ENCODE data around the gene SOX1. TPM values are rescaled to one million over a fixed set of nuclear protein-coding genes. Genes with fewer than 3 reads are reported as not detected.

The SOX1 gene
- total RNA-seq, 2 experiments from 2014 or later = not detected

DNA sequence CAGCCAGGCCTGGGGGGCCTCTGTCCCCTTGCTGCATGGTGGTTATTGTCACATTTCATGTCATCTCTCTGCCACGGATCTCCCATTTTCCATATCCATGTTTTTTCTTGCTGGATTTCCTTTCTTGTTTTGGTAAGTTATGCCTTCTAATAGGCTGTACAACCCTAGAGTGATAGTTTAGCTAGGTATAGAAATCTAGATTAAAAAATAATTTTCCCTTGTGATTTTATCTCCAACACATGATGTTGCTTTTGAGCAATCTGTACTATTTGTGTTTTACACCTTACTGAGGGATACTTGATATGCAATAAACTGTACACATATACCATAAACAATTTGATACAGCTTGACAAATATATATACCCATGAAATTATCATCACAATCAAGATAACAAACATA, 17.0 kb downstream of the SOX1 start:
- CTCF ChIA-PET = no interaction called here
- POLR2A ChIA-PET = no interaction called here
- ATAC-seq (no peak), DNase-seq (no peak)
- Mint-ChIP-seq H3K9me3 (peaks cover 14% of the 10 kb centered on the region), H3K36me3 (ENCODE audit: low read depth) (peaks cover 2% of the 10 kb centered on the region), H3K4me1 (ENCODE audit: low read depth) (no peaks in the 10 kb centered on the region), H3K4me3 (no peak overlapping the region), H3K27ac (no peak overlapping the region), H3K27me3 (peaks cover 17% of the 10 kb centered on the region)
- TF ChIP-seq, protein P1, sequence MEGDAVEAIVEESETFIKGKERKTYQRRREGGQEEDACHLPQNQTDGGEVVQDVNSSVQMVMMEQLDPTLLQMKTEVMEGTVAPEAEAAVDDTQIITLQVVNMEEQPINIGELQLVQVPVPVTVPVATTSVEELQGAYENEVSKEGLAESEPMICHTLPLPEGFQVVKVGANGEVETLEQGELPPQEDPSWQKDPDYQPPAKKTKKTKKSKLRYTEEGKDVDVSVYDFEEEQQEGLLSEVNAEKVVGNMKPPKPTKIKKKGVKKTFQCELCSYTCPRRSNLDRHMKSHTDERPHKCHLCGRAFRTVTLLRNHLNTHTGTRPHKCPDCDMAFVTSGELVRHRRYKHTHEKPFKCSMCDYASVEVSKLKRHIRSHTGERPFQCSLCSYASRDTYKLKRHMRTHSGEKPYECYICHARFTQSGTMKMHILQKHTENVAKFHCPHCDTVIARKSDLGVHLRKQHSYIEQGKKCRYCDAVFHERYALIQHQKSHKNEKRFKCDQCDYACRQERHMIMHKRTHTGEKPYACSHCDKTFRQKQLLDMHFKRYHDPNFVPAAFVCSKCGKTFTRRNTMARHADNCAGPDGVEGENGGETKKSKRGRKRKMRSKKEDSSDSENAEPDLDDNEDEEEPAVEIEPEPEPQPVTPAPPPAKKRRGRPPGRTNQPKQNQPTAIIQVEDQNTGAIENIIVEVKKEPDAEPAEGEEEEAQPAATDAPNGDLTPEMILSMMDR (IDR thresholded peaks at IDR 0.05) = no peak
- intact Hi-C loops (cut with micrococcal nuclease) = no loop called here

DNA sequence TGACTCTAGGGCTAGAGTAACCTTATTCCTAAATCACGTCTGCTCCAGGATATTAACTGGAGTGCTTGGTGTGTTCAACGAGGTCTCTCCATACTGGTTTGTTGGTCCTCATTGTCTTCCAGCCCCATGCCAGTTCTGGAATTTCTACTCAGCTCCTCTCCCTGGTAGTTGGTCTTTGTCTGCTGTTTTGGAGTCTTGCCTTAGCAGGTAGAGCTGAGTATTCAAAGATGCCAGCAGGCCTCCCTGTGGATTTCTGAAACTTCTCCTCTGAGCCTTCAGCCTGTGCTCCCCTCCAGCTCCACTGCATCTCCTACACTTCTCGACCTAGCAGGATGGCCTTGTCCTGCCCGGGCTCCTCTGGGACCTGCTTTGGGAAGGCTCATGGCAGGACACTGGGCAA, 25.5 kb downstream of the SOX1 start:
- Mint-ChIP-seq H3K9me3 (no peaks in the 10 kb centered on the region), H3K4me3 (no peak overlapping the region), H3K27me3 (peaks cover 19% of the 10 kb centered on the region), H3K27ac (no peak overlapping the region), H3K36me3 (ENCODE audit: low read depth) (no peaks in the 10 kb centered on the region), H3K4me1 (ENCODE audit: low read depth) (no peaks in the 10 kb centered on the region)
- POLR2A ChIA-PET = no interaction called here
- TF ChIP-seq, protein P1 (IDR thresholded peaks at IDR 0.05) = no peak
- ATAC-seq (no peak), DNase-seq (no peak)
- CTCF ChIA-PET = no interaction called here
- intact Hi-C loops (cut with micrococcal nuclease) = no loop called here

DNA sequence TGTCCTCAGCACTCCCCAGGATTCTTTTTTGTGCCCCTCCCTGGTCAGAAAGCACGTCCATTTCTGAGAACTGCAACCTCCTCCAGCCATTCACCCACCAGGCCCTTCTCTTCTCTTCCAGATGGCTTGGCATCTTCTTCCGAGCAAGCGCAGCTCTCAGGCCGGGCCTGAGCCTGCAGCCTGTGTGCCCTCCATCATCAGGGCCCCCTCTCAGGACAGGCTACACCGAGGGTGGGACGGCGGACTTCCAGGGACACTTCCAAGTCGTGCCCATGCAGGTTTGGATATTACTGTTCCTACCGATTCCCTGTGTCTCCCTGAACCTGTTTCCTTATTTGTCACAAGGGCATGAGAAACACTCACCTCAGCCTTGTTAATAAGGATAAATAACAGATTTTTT, 28.4 kb downstream of the SOX1 start:
- intact Hi-C loops (cut with micrococcal nuclease) = no loop called here
- ChIA-PET POLR2A (no interaction called here), CTCF (no interaction called here)
- H3K27ac Mint-ChIP-seq = no peak overlapping the region
- H3K27me3 Mint-ChIP-seq = peaks cover 13% of the 10 kb centered on the region
- H3K4me1 Mint-ChIP-seq (ENCODE audit: low read depth) = no peaks in the 10 kb centered on the region
- no peaks in the 10 kb centered on the region for H3K36me3 Mint-ChIP-seq (ENCODE audit: low read depth)
- ATAC-seq = no peak
- TF ChIP-seq, protein P1 (IDR thresholded peaks at IDR 0.05) = no peak
- DNase-seq = no peak
- H3K4me3 Mint-ChIP-seq = no peak overlapping the region
- no peaks in the 10 kb centered on the region for H3K9me3 Mint-ChIP-seq

DNA sequence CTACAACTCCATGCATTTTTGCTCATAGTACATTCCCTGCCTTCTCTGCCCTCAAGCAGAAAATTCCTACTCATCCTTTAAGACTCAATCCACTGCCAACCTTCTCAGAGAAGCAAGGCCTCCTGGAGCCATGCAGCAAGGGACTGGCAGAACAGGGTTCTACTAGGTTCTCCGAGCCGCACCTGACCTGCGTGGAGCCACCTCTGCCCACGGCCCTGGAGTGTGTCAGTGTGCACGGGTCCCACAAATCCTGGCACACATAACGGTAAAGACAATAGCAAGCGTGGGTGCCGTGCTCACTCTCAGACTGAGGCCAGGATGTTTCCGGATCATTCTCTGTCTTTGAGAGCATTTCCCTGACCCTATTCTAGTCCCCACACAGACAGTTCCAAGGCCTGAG, 30.0 kb downstream of the SOX1 start:
- Mint-ChIP-seq H3K9me3 (no peaks in the 10 kb centered on the region), H3K27me3 (peaks cover 24% of the 10 kb centered on the region), H3K4me1 (ENCODE audit: low read depth) (no peaks in the 10 kb centered on the region), H3K27ac (no peak overlapping the region), H3K4me3 (no peak overlapping the region), H3K36me3 (ENCODE audit: low read depth) (no peaks in the 10 kb centered on the region)
- intact Hi-C loops (cut with micrococcal nuclease) = no loop called here
- DNase-seq = no peak
- ChIA-PET POLR2A (no interaction called here), CTCF (no interaction called here)
- TF ChIP-seq, protein P1 (IDR thresholded peaks at IDR 0.05) = no peak
- ATAC-seq = no peak

DNA sequence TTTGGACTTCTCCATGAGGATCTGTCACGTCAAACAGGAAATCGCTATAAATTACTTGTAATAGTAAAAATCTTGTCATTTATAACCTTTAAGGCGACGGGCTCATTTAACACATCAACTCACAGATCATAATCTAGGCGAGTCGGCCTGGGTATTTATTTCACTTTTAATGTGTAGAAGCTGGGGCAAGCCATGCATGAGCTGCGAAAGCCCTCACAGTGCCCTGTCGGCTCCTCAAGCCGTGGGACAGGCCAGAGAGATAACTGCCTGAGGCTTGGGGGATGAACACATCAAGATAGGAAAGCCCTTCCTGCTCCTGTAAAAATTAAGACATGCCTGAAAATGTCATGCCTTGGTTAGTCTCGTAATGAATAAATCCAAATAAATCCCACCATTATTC, 30.8 kb downstream of the SOX1 start:
- ChIA-PET POLR2A (no interaction called here), CTCF (no interaction called here)
- Mint-ChIP-seq H3K9me3 (no peaks in the 10 kb centered on the region), H3K36me3 (ENCODE audit: low read depth) (no peaks in the 10 kb centered on the region), H3K4me1 (ENCODE audit: low read depth) (no peaks in the 10 kb centered on the region), H3K27me3 (peaks cover 32% of the 10 kb centered on the region), H3K27ac (no peak overlapping the region), H3K4me3 (no peak overlapping the region)
- TF ChIP-seq, protein P1 (IDR thresholded peaks at IDR 0.05) = no peak
- DNase-seq = no peak
- intact Hi-C loops (cut with micrococcal nuclease) = no loop called here
- ATAC-seq = no peak
